Astrocyte of the spinal cord (primary cell): ENCODE results near the gene SCRN1.
A peak's percentile ranks its signal among the peaks of the same experiment; 100 is the strongest.

ENCODE experiments used
- DNase-seq: peaks from one replicate; pipeline ENCODE4 v3.0.0; 2011; ENCODE audit warnings: low read depth, low spot score
- H3K4me3 ChIP-seq: 2 replicates; pipeline ENCODE4 v1.5.1; 2011; ENCODE audit warnings: low read depth, mild to moderate bottlenecking, low read length, moderate library complexity
- CTCF ChIP-seq: IDR thresholded peaks from 2 replicates; pipeline ENCODE4 v1.5.1; 2012; ENCODE audit warnings: low read depth, mild to moderate bottlenecking, low read length, inconsistent platforms
- in situ Hi-C: cut with HindIII; loops from 2 replicates; pipeline ENCODE4 v1.10.0; 2017; ENCODE audit warnings: low sequenced_read_pairs

Gene SCRN1

GRCh38 chr7:30022991-30023390, 33.4 kb upstream of the SCRN1 start:
- TF ChIP-seq CTCF = no peak
- in situ Hi-C loops = no loop called here
- H3K4me3 ChIP-seq = no peak overlapping the region
- DNase-seq = no peak

- no peak for DNase-seq
- TF ChIP-seq CTCF = no peak
- in situ Hi-C loops = no loop called here
- H3K4me3 ChIP-seq = no peak overlapping the region
Observed at GRCh38 chr7:30020535-30020934, 30.9 kb upstream of the SCRN1 start.

GRCh38 chr7:30019960-30020359, 30.4 kb upstream of the SCRN1 start:
- DNase-seq = no peak
- no peak for TF ChIP-seq CTCF
- H3K4me3 ChIP-seq = no peak overlapping the region
- in situ Hi-C loops = no loop called here

GRCh38 chr7:30019387-30019786, 29.8 kb upstream of the SCRN1 start:
- peak; percentile 7 for TF ChIP-seq CTCF
- DNase-seq = no peak
- no peak overlapping the region for H3K4me3 ChIP-seq
- in situ Hi-C loops = no loop called here

- no peak for TF ChIP-seq CTCF
Observed at GRCh38 chr7:30018451-30018850, 28.9 kb upstream of the SCRN1 start.

GRCh38 chr7:30012757-30013156, 23.2 kb upstream of the SCRN1 start:
- DNase-seq = no peak
- H3K4me3 ChIP-seq = no peak overlapping the region
- no peak for TF ChIP-seq CTCF
- in situ Hi-C loops = no loop called here

More at GRCh38 chr7:30018451-30018850, 28.9 kb upstream of the SCRN1 start:
- no peak for DNase-seq
- in situ Hi-C loops = no loop called here
- H3K4me3 ChIP-seq = no peak overlapping the region

- in situ Hi-C loops = no loop called here
- no peak for DNase-seq
- no peak overlapping the region for H3K4me3 ChIP-seq
- no peak for TF ChIP-seq CTCF
Observed at GRCh38 chr7:30010021-30010420, 20.4 kb upstream of the SCRN1 start.
